ENCODE measurements around the gene ORAI3.

The ORAI3 gene

GRCh38 chr16:30903596-30903995 is 45.3 kb upstream of the ORAI3 start:
- H3K4me3 ChIP-seq (ENCODE audit: insufficient read length, low read depth): no peak overlapping the region
- no peak for DNase-seq (ENCODE audit: low read depth, low spot score)
- no peak for TF ChIP-seq YY1 (IDR thresholded peaks at IDR 0.05; ENCODE audit: insufficient read depth, insufficient read length)
- no peak for TF ChIP-seq SUZ12 (IDR thresholded peaks at IDR 0.05; ENCODE audit: extremely low read depth, insufficient read depth, insufficient read length)
- no peak for TF ChIP-seq ZNF274 (IDR thresholded peaks at IDR 0.05; ENCODE audit: low read depth, low read length)
- no peak overlapping the region for H3K9ac ChIP-seq (ENCODE audit: insufficient read length, low read depth)
- H3K27me3 ChIP-seq (ENCODE audit: insufficient read depth, insufficient read length): no peaks in the 10 kb centered on the region
- peaks cover 8% of the 10 kb centered on the region for H3K4me1 ChIP-seq (ENCODE audit: insufficient read depth, insufficient read length)
- no peaks in the 10 kb centered on the region for H3K9me3 ChIP-seq (ENCODE audit: insufficient read depth, low read length)
- H3K36me3 ChIP-seq (ENCODE audit: insufficient read depth, insufficient read length, low read length): peaks cover 7% of the 10 kb centered on the region

GRCh38 chr16:30904114-30904780 is 44.6 kb upstream of the ORAI3 start:
- peaks cover 10% of the 10 kb centered on the region for H3K4me1 ChIP-seq (ENCODE audit: insufficient read depth, insufficient read length)
- no peaks in the 10 kb centered on the region for H3K9me3 ChIP-seq (ENCODE audit: insufficient read depth, low read length)
- no peaks in the 10 kb centered on the region for H3K27me3 ChIP-seq (ENCODE audit: insufficient read depth, insufficient read length)
- peaks cover 7% of the 10 kb centered on the region for H3K36me3 ChIP-seq (ENCODE audit: insufficient read depth, insufficient read length, low read length)
- DNase-seq (ENCODE audit: low read depth, low spot score): no peak
- no peak overlapping the region for H3K9ac ChIP-seq (ENCODE audit: insufficient read length, low read depth)
- no peak for TF ChIP-seq SUZ12 (IDR thresholded peaks at IDR 0.05; ENCODE audit: extremely low read depth, insufficient read depth, insufficient read length)
- TF ChIP-seq YY1 (IDR thresholded peaks at IDR 0.05; ENCODE audit: insufficient read depth, insufficient read length): no peak
- TF ChIP-seq ZNF274 (IDR thresholded peaks at IDR 0.05; ENCODE audit: low read depth, low read length): no peak
- H3K4me3 ChIP-seq (ENCODE audit: insufficient read length, low read depth): no peak overlapping the region

GRCh38 chr16:30907064-30907463 is 41.8 kb upstream of the ORAI3 start:
- H3K27me3 ChIP-seq (ENCODE audit: insufficient read depth, insufficient read length): no peaks in the 10 kb centered on the region
- H3K36me3 ChIP-seq (ENCODE audit: insufficient read depth, insufficient read length, low read length): no peaks in the 10 kb centered on the region
- H3K9me3 ChIP-seq (ENCODE audit: insufficient read depth, low read length): no peaks in the 10 kb centered on the region
- peaks cover 23% of the 10 kb centered on the region for H3K4me1 ChIP-seq (ENCODE audit: insufficient read depth, insufficient read length)
- TF ChIP-seq YY1 (IDR thresholded peaks at IDR 0.05; ENCODE audit: insufficient read depth, insufficient read length) (no peak), ZNF274 (IDR thresholded peaks at IDR 0.05; ENCODE audit: low read depth, low read length) (no peak), SUZ12 (IDR thresholded peaks at IDR 0.05; ENCODE audit: extremely low read depth, insufficient read depth, insufficient read length) (no peak)
- no peak overlapping the region for H3K9ac ChIP-seq (ENCODE audit: insufficient read length, low read depth)
- no peak overlapping the region for H3K4me3 ChIP-seq (ENCODE audit: insufficient read length, low read depth)
- no peak for DNase-seq (ENCODE audit: low read depth, low spot score)

GRCh38 chr16:30910427-30911029 is 38.3 kb upstream of the ORAI3 start:
- DNase-seq (ENCODE audit: low read depth, low spot score): no peak
- Histone ChIP-seq H3K4me1 (ENCODE audit: insufficient read depth, insufficient read length) (peaks cover 24% of the 10 kb centered on the region), H3K9me3 (ENCODE audit: insufficient read depth, low read length) (no peaks in the 10 kb centered on the region), H3K36me3 (ENCODE audit: insufficient read depth, insufficient read length, low read length) (no peaks in the 10 kb centered on the region), H3K27me3 (ENCODE audit: insufficient read depth, insufficient read length) (no peaks in the 10 kb centered on the region), H3K9ac (ENCODE audit: insufficient read length, low read depth) (peak overlapping the region; percentile 38), H3K4me3 (ENCODE audit: insufficient read length, low read depth) (no peak overlapping the region)
- no peak for TF ChIP-seq SUZ12 (IDR thresholded peaks at IDR 0.05; ENCODE audit: extremely low read depth, insufficient read depth, insufficient read length)
- no peak for TF ChIP-seq ZNF274 (IDR thresholded peaks at IDR 0.05; ENCODE audit: low read depth, low read length)
- TF ChIP-seq YY1 (IDR thresholded peaks at IDR 0.05; ENCODE audit: insufficient read depth, insufficient read length): no peak

- Histone ChIP-seq H3K9me3 (ENCODE audit: insufficient read depth, low read length) (no peaks in the 10 kb centered on the region), H3K27me3 (ENCODE audit: insufficient read depth, insufficient read length) (no peaks in the 10 kb centered on the region), H3K4me1 (ENCODE audit: insufficient read depth, insufficient read length) (peaks cover 20% of the 10 kb centered on the region), H3K9ac (ENCODE audit: insufficient read length, low read depth) (no peak overlapping the region), H3K36me3 (ENCODE audit: insufficient read depth, insufficient read length, low read length) (no peaks in the 10 kb centered on the region), H3K4me3 (ENCODE audit: insufficient read length, low read depth) (no peak overlapping the region)
- TF ChIP-seq YY1 (IDR thresholded peaks at IDR 0.05; ENCODE audit: insufficient read depth, insufficient read length) (no peak), ZNF274 (IDR thresholded peaks at IDR 0.05; ENCODE audit: low read depth, low read length) (no peak), SUZ12 (IDR thresholded peaks at IDR 0.05; ENCODE audit: extremely low read depth, insufficient read depth, insufficient read length) (no peak)
- DNase-seq (ENCODE audit: low read depth, low spot score): no peak
Observed at GRCh38 chr16:30912794-30913412, 36.0 kb upstream of the ORAI3 start.

GRCh38 chr16:30914830-30915229 is 34.0 kb upstream of the ORAI3 start:
- no peak for DNase-seq (ENCODE audit: low read depth, low spot score)

GRCh38 chr16:30918614-30919013 is 30.3 kb upstream of the ORAI3 start:
- no peak overlapping the region for H3K9ac ChIP-seq (ENCODE audit: insufficient read length, low read depth)
- peaks cover 3% of the 10 kb centered on the region for H3K4me1 ChIP-seq (ENCODE audit: insufficient read depth, insufficient read length)
- no peak for DNase-seq (ENCODE audit: low read depth, low spot score)
- no peak for TF ChIP-seq YY1 (IDR thresholded peaks at IDR 0.05; ENCODE audit: insufficient read depth, insufficient read length)
- no peaks in the 10 kb centered on the region for H3K9me3 ChIP-seq (ENCODE audit: insufficient read depth, low read length)
- no peak overlapping the region for H3K4me3 ChIP-seq (ENCODE audit: insufficient read length, low read depth)
- H3K27me3 ChIP-seq (ENCODE audit: insufficient read depth, insufficient read length): no peaks in the 10 kb centered on the region
- peaks cover 6% of the 10 kb centered on the region for H3K36me3 ChIP-seq (ENCODE audit: insufficient read depth, insufficient read length, low read length)

More at GRCh38 chr16:30914830-30915229, 34.0 kb upstream of the ORAI3 start:
- Histone ChIP-seq H3K27me3 (ENCODE audit: insufficient read depth, insufficient read length) (no peaks in the 10 kb centered on the region), H3K36me3 (ENCODE audit: insufficient read depth, insufficient read length, low read length) (no peaks in the 10 kb centered on the region), H3K9me3 (ENCODE audit: insufficient read depth, low read length) (no peaks in the 10 kb centered on the region), H3K4me1 (ENCODE audit: insufficient read depth, insufficient read length) (peaks cover 17% of the 10 kb centered on the region), H3K9ac (ENCODE audit: insufficient read length, low read depth) (no peak overlapping the region), H3K4me3 (ENCODE audit: insufficient read length, low read depth) (no peak overlapping the region)
- TF ChIP-seq ZNF274 (IDR thresholded peaks at IDR 0.05; ENCODE audit: low read depth, low read length) (no peak), SUZ12 (IDR thresholded peaks at IDR 0.05; ENCODE audit: extremely low read depth, insufficient read depth, insufficient read length) (no peak), YY1 (IDR thresholded peaks at IDR 0.05; ENCODE audit: insufficient read depth, insufficient read length) (no peak)
